Transverse colon (tissue), 4 donors: ENCODE results near the gene FLAD1.

ENCODE experiments used
- EP300 ChIP-seq: sonication (generic); formaldehyde crosslinking; IDR thresholded peaks from one replicate; pipeline ENCODE4 v1.6.1; 2017; ENCODE audit warnings: antibody characterized with exemption, low read depth
- POLR2A ChIP-seq: fragments of 450-650 bp; IDR thresholded peaks from one replicate; pipeline ENCODE4 v1.6.1; 2016; ENCODE audit warnings: antibody characterized with exemption, mild to moderate bottlenecking, moderate library complexity
- POLR2AphosphoS5 ChIP-seq, 3 donors: sonication (generic); formaldehyde crosslinking; IDR thresholded peaks; one replicate each; pipeline ENCODE4 v1.6.1; 2016; ENCODE audit warnings: antibody characterized with exemption in 3 of 3
- TF ChIP-seq, protein P1 (sequence below), 5 experiments: fragments of 200-600 bp in 3 of 5; fragments of 450-650 bp in 2 of 5; sonication (generic) in 3 of 5; IDR thresholded peaks; 1 replicate in 2 of 5; 2 replicates in 3 of 5; pipeline ENCODE4 v1.5.1; 2016 to 2017; ENCODE audit warnings: antibody characterized with exemption in 5 of 5, inconsistent platforms in 3 of 5, mild to moderate bottlenecking in 2 of 5, moderate library complexity in 1 of 5

DNA sequence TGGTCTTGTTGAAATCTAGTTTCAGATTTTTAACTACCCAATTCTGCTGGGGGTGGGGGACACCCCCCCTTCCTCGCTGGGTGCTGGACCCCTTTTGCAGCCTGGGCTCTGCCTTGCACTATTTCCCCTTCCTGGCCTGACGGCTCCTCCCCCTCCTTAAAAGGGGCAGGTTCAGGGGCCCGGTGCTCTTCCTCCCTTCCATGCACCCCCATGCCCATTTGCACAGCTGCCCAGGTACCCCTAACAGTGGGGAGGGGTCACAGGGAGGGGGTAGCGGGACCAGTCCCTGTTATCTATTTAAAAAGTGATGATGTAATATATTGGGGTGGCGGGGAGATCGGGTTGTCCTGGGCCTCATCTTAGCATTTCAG lies 34.8 kb downstream of the FLAD1 start:
- TF ChIP-seq POLR2A, result no peak
- TF ChIP-seq, protein P1, sequence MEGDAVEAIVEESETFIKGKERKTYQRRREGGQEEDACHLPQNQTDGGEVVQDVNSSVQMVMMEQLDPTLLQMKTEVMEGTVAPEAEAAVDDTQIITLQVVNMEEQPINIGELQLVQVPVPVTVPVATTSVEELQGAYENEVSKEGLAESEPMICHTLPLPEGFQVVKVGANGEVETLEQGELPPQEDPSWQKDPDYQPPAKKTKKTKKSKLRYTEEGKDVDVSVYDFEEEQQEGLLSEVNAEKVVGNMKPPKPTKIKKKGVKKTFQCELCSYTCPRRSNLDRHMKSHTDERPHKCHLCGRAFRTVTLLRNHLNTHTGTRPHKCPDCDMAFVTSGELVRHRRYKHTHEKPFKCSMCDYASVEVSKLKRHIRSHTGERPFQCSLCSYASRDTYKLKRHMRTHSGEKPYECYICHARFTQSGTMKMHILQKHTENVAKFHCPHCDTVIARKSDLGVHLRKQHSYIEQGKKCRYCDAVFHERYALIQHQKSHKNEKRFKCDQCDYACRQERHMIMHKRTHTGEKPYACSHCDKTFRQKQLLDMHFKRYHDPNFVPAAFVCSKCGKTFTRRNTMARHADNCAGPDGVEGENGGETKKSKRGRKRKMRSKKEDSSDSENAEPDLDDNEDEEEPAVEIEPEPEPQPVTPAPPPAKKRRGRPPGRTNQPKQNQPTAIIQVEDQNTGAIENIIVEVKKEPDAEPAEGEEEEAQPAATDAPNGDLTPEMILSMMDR (IDR thresholded peaks at IDR 0.05), result no peak
- no peak for TF ChIP-seq EP300
- TF ChIP-seq POLR2AphosphoS5 (IDR thresholded peaks at IDR 0.05), result no peak
